ENCODE results near the gene ARID5B.

The ARID5B gene

GRCh38 chr10:62109587-62110293 lies 208.2 kb downstream of the ARID5B start:
- no peak for DNase-seq

- no peak for DNase-seq
Measured at GRCh38 chr10:62112300-62112699, 210.8 kb downstream of the ARID5B start.

GRCh38 chr10:62112963-62113362 lies 211.5 kb downstream of the ARID5B start:
- no peak for DNase-seq

GRCh38 chr10:62113680-62114079 lies 212.2 kb downstream of the ARID5B start:
- no peak for DNase-seq

GRCh38 chr10:62115321-62115720 lies 213.8 kb downstream of the ARID5B start:
- DNase-seq = no peak

- DNase-seq = no peak
Measured at GRCh38 chr10:62115842-62116241, 214.3 kb downstream of the ARID5B start.

- DNase-seq = no peak
Measured at GRCh38 chr10:62116896-62117295, 215.4 kb downstream of the ARID5B start.

GRCh38 chr10:62121187-62121530 lies 219.7 kb downstream of the ARID5B start:
- no peak for DNase-seq

GRCh38 chr10:62127975-62128374 lies 226.5 kb downstream of the ARID5B start:
- no peak for DNase-seq

- DNase-seq = no peak
Measured at GRCh38 chr10:62130948-62131347, 229.4 kb downstream of the ARID5B start.

- DNase-seq = no peak
Measured at GRCh38 chr10:62131724-62132123, 230.2 kb downstream of the ARID5B start.

- no peak for DNase-seq
Measured at GRCh38 chr10:62133618-62134017, 232.1 kb downstream of the ARID5B start.

GRCh38 chr10:62136931-62137330 lies 235.4 kb downstream of the ARID5B start:
- no peak for DNase-seq
